NOMO-1 treated with dmso at 0.1 percent for 144 hours (cell line): ENCODE data around the gene NUTM2D.
"Not testable (repeated sequence)": the region's sequence is repeated elsewhere in the genome, so short reads cannot be mapped to it uniquely, and the experiment has no call there.

Experiments
- DNase-seq: peaks from one replicate; lab custom pipeline; 2025; ENCODE audit not compliant: unreplicated experiment; lab: John Stamatoyannopoulos, UW

NUTM2D gene

GRCh38 chr10:87369514-87370112 lies 12.1 kb downstream of the NUTM2D start:
- DNase-seq, result not testable (repeated sequence)

- DNase-seq, result not testable (repeated sequence)
Measured at GRCh38 chr10:87374091-87374490, 16.5 kb downstream of the NUTM2D start.

GRCh38 chr10:87379115-87379514 lies 21.6 kb downstream of the NUTM2D start:
- not testable (repeated sequence) for DNase-seq

- not testable (repeated sequence) for DNase-seq
Measured at GRCh38 chr10:87383149-87383857, 25.8 kb downstream of the NUTM2D start.

- not testable (repeated sequence) for DNase-seq
Measured at GRCh38 chr10:87384283-87384682, 26.7 kb downstream of the NUTM2D start.

- DNase-seq, result not testable (repeated sequence)
Measured at GRCh38 chr10:87385762-87386360, 28.3 kb downstream of the NUTM2D start.

GRCh38 chr10:87391360-87391759 lies 33.8 kb downstream of the NUTM2D start:
- DNase-seq, result not testable (repeated sequence)

GRCh38 chr10:87396206-87396605 lies 38.7 kb downstream of the NUTM2D start:
- DNase-seq, result not testable (repeated sequence)

GRCh38 chr10:87398436-87398835 lies 40.9 kb downstream of the NUTM2D start:
- DNase-seq, result not testable (repeated sequence)

- not testable (repeated sequence) for DNase-seq
Measured at GRCh38 chr10:87407516-87408467, 50.2 kb downstream of the NUTM2D start.

GRCh38 chr10:87413921-87414320 lies 56.4 kb downstream of the NUTM2D start:
- DNase-seq, result not testable (repeated sequence)
